Measurements from ENCODE around the gene SDC4. TPM values are rescaled to one million over a fixed set of nuclear protein-coding genes. Genes with fewer than 3 reads are reported as not detected.

Gene SDC4, protein sequence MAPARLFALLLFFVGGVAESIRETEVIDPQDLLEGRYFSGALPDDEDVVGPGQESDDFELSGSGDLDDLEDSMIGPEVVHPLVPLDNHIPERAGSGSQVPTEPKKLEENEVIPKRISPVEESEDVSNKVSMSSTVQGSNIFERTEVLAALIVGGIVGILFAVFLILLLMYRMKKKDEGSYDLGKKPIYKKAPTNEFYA
- total RNA-seq (100 to 1,000 TPM in 1 of 2 donors, 10 to 100 TPM in 1; 54.4 to 147 TPM), polyA plus RNA-seq (10 to 100 TPM; 80.6 to 86.5 TPM)

DNA sequence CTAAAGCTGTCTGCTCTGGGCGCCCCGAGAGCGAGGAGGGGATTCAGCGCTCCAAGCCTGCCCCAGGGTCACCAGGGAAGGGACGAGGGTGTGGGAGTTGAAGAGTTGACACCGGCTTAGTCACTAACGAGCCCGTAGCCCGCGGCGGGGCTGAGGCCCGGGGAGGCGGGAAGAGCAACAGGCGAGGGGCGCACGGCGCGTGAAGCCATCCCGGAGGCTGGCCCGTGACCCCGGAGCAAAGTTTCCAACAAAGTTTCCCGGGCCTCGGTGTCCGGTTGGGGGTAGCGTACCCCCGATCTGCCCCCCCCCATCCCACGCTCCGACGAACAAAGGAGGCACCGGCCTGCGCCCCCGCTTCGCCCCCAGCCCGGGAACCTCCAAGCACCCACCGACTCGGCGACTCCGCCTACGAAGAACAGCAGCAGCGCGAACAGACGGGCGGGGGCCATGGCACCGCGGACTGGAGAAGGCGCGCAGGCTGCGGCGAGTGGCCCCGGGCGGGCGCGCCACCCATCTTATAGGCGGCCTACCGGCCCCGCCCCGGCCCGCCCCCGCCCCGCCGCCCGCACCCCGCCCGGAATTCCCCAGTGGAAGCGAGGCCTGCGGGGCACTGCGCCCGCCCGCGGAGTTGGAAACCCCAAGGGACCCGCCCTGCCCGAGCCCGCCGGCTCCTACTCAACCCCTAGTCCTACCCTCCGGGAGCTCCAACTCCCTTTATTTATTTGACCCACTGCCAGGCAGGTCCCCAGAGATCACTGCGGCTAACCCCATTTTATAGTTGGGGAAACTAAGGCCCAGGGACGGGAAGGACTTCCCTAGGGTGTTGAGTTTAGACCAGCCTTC is at the start of gene SDC4:
Gene SDC4, minus strand, starts transcription at position 489 of the 843 bp plus-strand sequence. Its CDS starts 40 bp downstream, at position 449.
- Histone ChIP-seq H3K4me3 (ENCODE audit: low read depth in 1 of 3, low read length in 3 of 3) (peak within 1 kb of the TSS; percentile 80 to 96 (median 88)), H3K9ac (ENCODE audit: low read depth in 1 of 2, low read length in 2 of 2) (peak within 1 kb of the TSS; percentile 57 to 99), H3K4me1 (ENCODE audit: control insufficient read depth in 4 of 4, insufficient read depth in 4 of 4, low read length in 3 of 4) (peaks cover 0 to 19% (median 2%) of the 10 kb centered on the region in 4 donors), H3K9me3 (ENCODE audit: control insufficient read depth in 4 of 4, low read length in 3 of 4) (no peaks in the 10 kb centered on the region), H3K27ac (ENCODE audit: low read depth in 1 of 2, low read length in 2 of 2) (peak within 1 kb of the TSS; percentile 81 to 97), H3K27me3 (ENCODE audit: control insufficient read depth in 4 of 4, insufficient read depth in 4 of 4, low read length in 3 of 4) (no peaks in the 10 kb centered on the region), H3K36me3 (ENCODE audit: control insufficient read depth in 4 of 4, insufficient read depth in 3 of 4, low read depth in 1 of 4, low read length in 3 of 4) (no peaks in the 10 kb centered on the region)
- WGBS = 2% methylated on average over 77 of the region's 77 CpGs
- TF ChIP-seq NR2F2 (IDR thresholded peaks at IDR 0.05) (no peak), YY1 (IDR thresholded peaks at IDR 0.05) (peak; percentile 46), RXRA (IDR thresholded peaks at IDR 0.05) (peak in 1 of 2 donors; percentile 21), RAD21 (IDR thresholded peaks at IDR 0.05) (no peak), TAF1 (conservative IDR thresholded peaks at IDR 0.05) (peak; percentile 73), HNF4A (conservative IDR thresholded peaks at IDR 0.05) (peak in 1 of 2 donors; percentile 2), EGR1 (IDR thresholded peaks at IDR 0.05; ENCODE audit: low read depth in 2 of 2) (peak in 1 of 2 donors; percentile 11), JUND (IDR thresholded peaks at IDR 0.05) (no peak)
- TF ChIP-seq, protein P1, sequence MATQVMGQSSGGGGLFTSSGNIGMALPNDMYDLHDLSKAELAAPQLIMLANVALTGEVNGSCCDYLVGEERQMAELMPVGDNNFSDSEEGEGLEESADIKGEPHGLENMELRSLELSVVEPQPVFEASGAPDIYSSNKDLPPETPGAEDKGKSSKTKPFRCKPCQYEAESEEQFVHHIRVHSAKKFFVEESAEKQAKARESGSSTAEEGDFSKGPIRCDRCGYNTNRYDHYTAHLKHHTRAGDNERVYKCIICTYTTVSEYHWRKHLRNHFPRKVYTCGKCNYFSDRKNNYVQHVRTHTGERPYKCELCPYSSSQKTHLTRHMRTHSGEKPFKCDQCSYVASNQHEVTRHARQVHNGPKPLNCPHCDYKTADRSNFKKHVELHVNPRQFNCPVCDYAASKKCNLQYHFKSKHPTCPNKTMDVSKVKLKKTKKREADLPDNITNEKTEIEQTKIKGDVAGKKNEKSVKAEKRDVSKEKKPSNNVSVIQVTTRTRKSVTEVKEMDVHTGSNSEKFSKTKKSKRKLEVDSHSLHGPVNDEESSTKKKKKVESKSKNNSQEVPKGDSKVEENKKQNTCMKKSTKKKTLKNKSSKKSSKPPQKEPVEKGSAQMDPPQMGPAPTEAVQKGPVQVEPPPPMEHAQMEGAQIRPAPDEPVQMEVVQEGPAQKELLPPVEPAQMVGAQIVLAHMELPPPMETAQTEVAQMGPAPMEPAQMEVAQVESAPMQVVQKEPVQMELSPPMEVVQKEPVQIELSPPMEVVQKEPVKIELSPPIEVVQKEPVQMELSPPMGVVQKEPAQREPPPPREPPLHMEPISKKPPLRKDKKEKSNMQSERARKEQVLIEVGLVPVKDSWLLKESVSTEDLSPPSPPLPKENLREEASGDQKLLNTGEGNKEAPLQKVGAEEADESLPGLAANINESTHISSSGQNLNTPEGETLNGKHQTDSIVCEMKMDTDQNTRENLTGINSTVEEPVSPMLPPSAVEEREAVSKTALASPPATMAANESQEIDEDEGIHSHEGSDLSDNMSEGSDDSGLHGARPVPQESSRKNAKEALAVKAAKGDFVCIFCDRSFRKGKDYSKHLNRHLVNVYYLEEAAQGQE (IDR thresholded peaks at IDR 0.05) = peak; percentile 90
- peak; percentile 66 for DNase-seq (ENCODE audit: low spot score)

DNA sequence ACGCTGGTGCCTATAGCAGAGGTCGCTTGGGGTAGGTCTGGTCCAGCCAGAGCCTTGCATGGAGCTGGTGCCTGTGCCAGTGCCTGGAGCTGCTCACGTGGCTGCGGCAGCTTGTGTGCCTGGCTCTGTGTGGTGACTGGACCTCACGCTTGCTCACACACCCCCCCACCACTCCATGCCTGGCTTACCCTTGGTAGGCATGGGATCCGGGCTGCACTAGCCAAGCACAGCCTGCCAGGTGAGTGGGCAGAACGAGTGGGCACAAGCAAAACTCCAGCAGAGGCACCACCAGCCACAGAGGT is 46.8 kb upstream of the SDC4 start:
- TF ChIP-seq RXRA (IDR thresholded peaks at IDR 0.05) (no peak), HNF4G (IDR thresholded peaks at IDR 0.05) (no peak), FOXA1 (IDR thresholded peaks at IDR 0.05) (no peak), FOXA2 (IDR thresholded peaks at IDR 0.05) (no peak), HNF4A (conservative IDR thresholded peaks at IDR 0.05) (no peak), YY1 (IDR thresholded peaks at IDR 0.05) (no peak), JUND (IDR thresholded peaks at IDR 0.05) (no peak), TAF1 (conservative IDR thresholded peaks at IDR 0.05) (no peak), RAD21 (IDR thresholded peaks at IDR 0.05) (no peak), EGR1 (IDR thresholded peaks at IDR 0.05; ENCODE audit: low read depth in 2 of 2) (no peak), SP1 (IDR thresholded peaks at IDR 0.05) (no peak)
- TF ChIP-seq, protein P2, sequence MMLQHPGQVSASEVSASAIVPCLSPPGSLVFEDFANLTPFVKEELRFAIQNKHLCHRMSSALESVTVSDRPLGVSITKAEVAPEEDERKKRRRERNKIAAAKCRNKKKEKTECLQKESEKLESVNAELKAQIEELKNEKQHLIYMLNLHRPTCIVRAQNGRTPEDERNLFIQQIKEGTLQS (IDR thresholded peaks at IDR 0.05) = no peak
- TF ChIP-seq, protein P3, sequence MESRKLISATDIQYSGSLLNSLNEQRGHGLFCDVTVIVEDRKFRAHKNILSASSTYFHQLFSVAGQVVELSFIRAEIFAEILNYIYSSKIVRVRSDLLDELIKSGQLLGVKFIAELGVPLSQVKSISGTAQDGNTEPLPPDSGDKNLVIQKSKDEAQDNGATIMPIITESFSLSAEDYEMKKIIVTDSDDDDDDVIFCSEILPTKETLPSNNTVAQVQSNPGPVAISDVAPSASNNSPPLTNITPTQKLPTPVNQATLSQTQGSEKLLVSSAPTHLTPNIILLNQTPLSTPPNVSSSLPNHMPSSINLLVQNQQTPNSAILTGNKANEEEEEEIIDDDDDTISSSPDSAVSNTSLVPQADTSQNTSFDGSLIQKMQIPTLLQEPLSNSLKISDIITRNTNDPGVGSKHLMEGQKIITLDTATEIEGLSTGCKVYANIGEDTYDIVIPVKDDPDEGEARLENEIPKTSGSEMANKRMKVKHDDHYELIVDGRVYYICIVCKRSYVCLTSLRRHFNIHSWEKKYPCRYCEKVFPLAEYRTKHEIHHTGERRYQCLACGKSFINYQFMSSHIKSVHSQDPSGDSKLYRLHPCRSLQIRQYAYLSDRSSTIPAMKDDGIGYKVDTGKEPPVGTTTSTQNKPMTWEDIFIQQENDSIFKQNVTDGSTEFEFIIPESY (IDR thresholded peaks at IDR 0.05) = no peak
- TF ChIP-seq, protein P4, sequence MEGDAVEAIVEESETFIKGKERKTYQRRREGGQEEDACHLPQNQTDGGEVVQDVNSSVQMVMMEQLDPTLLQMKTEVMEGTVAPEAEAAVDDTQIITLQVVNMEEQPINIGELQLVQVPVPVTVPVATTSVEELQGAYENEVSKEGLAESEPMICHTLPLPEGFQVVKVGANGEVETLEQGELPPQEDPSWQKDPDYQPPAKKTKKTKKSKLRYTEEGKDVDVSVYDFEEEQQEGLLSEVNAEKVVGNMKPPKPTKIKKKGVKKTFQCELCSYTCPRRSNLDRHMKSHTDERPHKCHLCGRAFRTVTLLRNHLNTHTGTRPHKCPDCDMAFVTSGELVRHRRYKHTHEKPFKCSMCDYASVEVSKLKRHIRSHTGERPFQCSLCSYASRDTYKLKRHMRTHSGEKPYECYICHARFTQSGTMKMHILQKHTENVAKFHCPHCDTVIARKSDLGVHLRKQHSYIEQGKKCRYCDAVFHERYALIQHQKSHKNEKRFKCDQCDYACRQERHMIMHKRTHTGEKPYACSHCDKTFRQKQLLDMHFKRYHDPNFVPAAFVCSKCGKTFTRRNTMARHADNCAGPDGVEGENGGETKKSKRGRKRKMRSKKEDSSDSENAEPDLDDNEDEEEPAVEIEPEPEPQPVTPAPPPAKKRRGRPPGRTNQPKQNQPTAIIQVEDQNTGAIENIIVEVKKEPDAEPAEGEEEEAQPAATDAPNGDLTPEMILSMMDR (IDR thresholded peaks at IDR 0.05; ENCODE audit: low read depth, low read length, missing input control) = no peak
- TF ChIP-seq, protein P5, sequence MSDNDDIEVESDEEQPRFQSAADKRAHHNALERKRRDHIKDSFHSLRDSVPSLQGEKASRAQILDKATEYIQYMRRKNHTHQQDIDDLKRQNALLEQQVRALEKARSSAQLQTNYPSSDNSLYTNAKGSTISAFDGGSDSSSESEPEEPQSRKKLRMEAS (IDR thresholded peaks at IDR 0.05) = no peak
- TF ChIP-seq, protein P1 (IDR thresholded peaks at IDR 0.05) = no peak
- DNase-seq (ENCODE audit: low spot score) = no peak
- 91% methylated on average over 7 of the region's 7 CpGs for WGBS

More for the DNA sequence above, 46.8 kb upstream of the SDC4 start:
- H3K27ac ChIP-seq (ENCODE audit: low read depth in 1 of 2, low read length in 2 of 2) = no peak overlapping the region
- peaks cover 0 to 1% (median 0%) of the 10 kb centered on the region in 4 donors for H3K9me3 ChIP-seq (ENCODE audit: control insufficient read depth in 4 of 4, low read length in 3 of 4)
- H3K36me3 ChIP-seq (ENCODE audit: control insufficient read depth in 4 of 4, insufficient read depth in 3 of 4, low read depth in 1 of 4, low read length in 3 of 4) = no peaks in the 10 kb centered on the region
- no peaks in the 10 kb centered on the region for H3K27me3 ChIP-seq (ENCODE audit: control insufficient read depth in 4 of 4, insufficient read depth in 4 of 4, low read length in 3 of 4)
- H3K9ac ChIP-seq (ENCODE audit: low read depth in 1 of 2, low read length in 2 of 2) = no peak overlapping the region
- H3K4me1 ChIP-seq (ENCODE audit: control insufficient read depth in 4 of 4, insufficient read depth in 4 of 4, low read length in 3 of 4) = no peaks in the 10 kb centered on the region
- no peak overlapping the region for H3K4me3 ChIP-seq (ENCODE audit: low read depth in 1 of 3, low read length in 3 of 3)
